CD4-positive, alpha-beta T cell (primary cell): Measurements from ENCODE around the gene SCUBE2. TPM values are rescaled to one million over a fixed set of nuclear protein-coding genes. Genes with fewer than 3 reads are reported as not detected.

Experiments
- ATAC-seq: fragments of 200-7000 bp; cut with Tn5 transposase; one replicate; pipeline ENCODE4 v1.10.0; 2022; ENCODE audit warnings: mild to moderate bottlenecking; ENCODE audit not compliant: poor library complexity
- CTCF ChIA-PET: fragments of 350-600 bp; sonication (Branson Sonifier 250); formaldehyde crosslinking; loops from one replicate; lab custom pipeline; 2021; ENCODE audit warnings: antibody characterized with exemption, inconsistent platforms; lab: Charles Lee
- POLR2A ChIA-PET: fragments of 350-600 bp; sonication (Branson Sonifier 250); formaldehyde crosslinking; loops from one replicate; lab custom pipeline; 2021; ENCODE audit warnings: antibody characterized with exemption, inconsistent platforms; lab: Charles Lee
- DNase-seq, 14 experiments: peaks; one replicate each; pipeline ENCODE4 v3.0.0-alpha.2; 2013 to 2020; ENCODE audit warnings: mixed read lengths in 2 of 14
- H3K27ac ChIP-seq, 2 donors: one replicate each; pipeline versions ENCODE4 v1.5.1 to v1.7.0; 2013; ENCODE audit warnings: low read length in 2 of 2, low read depth in 1 of 2, mild to moderate bottlenecking in 1 of 2
- H3K27me3 ChIP-seq, 2 experiments: 1 replicate in 1 of 2; 2 replicates in 1 of 2; pipeline versions ENCODE4 v1.6.1 to v1.7.0; 2013; ENCODE audit warnings: low read length in 2 of 2, control low read depth in 1 of 2, mild to moderate bottlenecking in 1 of 2, moderate library complexity in 1 of 2; ENCODE audit not compliant: insufficient read depth in 2 of 2, control insufficient read depth in 1 of 2
- H3K36me3 ChIP-seq: one replicate; pipeline ENCODE4 v1.6.1; 2013; ENCODE audit warnings: low read length, control low read depth; ENCODE audit not compliant: insufficient read depth
- H3K4me1 ChIP-seq: one replicate; pipeline ENCODE4 v1.6.1; 2013; ENCODE audit warnings: low read length, control low read depth; ENCODE audit not compliant: insufficient read depth
- H3K4me3 ChIP-seq: one replicate; pipeline ENCODE4 v1.5.1; 2013; ENCODE audit warnings: mild to moderate bottlenecking, low read length, moderate library complexity
- H3K9me3 ChIP-seq, 2 experiments: 1 replicate in 1 of 2; 2 replicates in 1 of 2; pipeline versions ENCODE4 v1.6.1 to v1.7.0; 2013; ENCODE audit warnings: low read length in 2 of 2, mild to moderate bottlenecking in 2 of 2, control low read depth in 1 of 2, moderate library complexity in 1 of 2; ENCODE audit not compliant: control insufficient read depth in 1 of 2, insufficient read depth in 1 of 2
- H3K27ac Mint-ChIP-seq: one replicate; pipeline ENCODE4 v1.8.0; 2020; ENCODE audit warnings: mixed read lengths
- H3K27me3 Mint-ChIP-seq: one replicate; pipeline ENCODE4 v1.8.0; 2021; ENCODE audit warnings: mixed read lengths
- H3K36me3 Mint-ChIP-seq: one replicate; pipeline ENCODE4 v1.8.0; 2021; ENCODE audit warnings: low read depth, mixed read lengths
- H3K4me1 Mint-ChIP-seq: one replicate; pipeline ENCODE4 v1.8.0; 2021; ENCODE audit warnings: low read depth, mixed read lengths
- H3K4me3 Mint-ChIP-seq: one replicate; pipeline ENCODE4 v1.8.0; 2020; ENCODE audit warnings: mild to moderate bottlenecking, mixed read lengths
- H3K9me3 Mint-ChIP-seq: one replicate; pipeline ENCODE4 v1.8.0; 2020; ENCODE audit warnings: mixed read lengths
- CTCF ChIP-seq: fragments of 200-600 bp; IDR thresholded peaks from one replicate; pipeline ENCODE4 v1.8.0; 2022; ENCODE audit warnings: antibody characterized with exemption, mild to moderate bottlenecking
- intact Hi-C, 2 experiments: fragments of 100-400 bp; cut with DNase I in 1 of 2; cut with micrococcal nuclease in 1 of 2; formaldehyde crosslinking; loops; one replicate each; pipeline versions ENCODE4 v1.15.1 to v1.9.0; 2023 to 2025; cut with DNase I, micrococcal nuclease
- total RNA-seq, 174 experiments: library from RNA in 2 of 174; stranded (reverse) in 2 of 174; gene quantifications; one replicate each; pipeline ENCODE4 v1.2.3 and lab custom pipeline; 2021 to 2026

Gene SCUBE2
- total RNA-seq, 2 experiments from 2014 or later: 0.17 TPM; not detected in 1

GRCh38 chr11:9130297-9130696, 38.9 kb upstream of the SCUBE2 start:
- no peaks in the 10 kb centered on the region for H3K36me3 ChIP-seq
- no peaks in the 10 kb centered on the region for H3K4me1 Mint-ChIP-seq
- no peaks in the 10 kb centered on the region for H3K9me3 Mint-ChIP-seq
- no peaks in the 10 kb centered on the region for H3K27me3 ChIP-seq
- DNase-seq (no peak), ATAC-seq (no peak)
- TF ChIP-seq CTCF: no peak
- no peaks in the 10 kb centered on the region for H3K36me3 Mint-ChIP-seq
- H3K4me1 ChIP-seq: no peaks in the 10 kb centered on the region
- H3K27ac Mint-ChIP-seq: no peak overlapping the region
- no peak overlapping the region for H3K4me3 Mint-ChIP-seq
- H3K9me3 ChIP-seq: no peaks in the 10 kb centered on the region
- intact Hi-C loops: loop anchor here in 1 of 2 experiments (10.0 kb wide), 1 partner anchor 905 kb away; no protein-coding TSS in a partner anchor
- H3K27ac ChIP-seq: no peak overlapping the region
- H3K27me3 Mint-ChIP-seq: no peaks in the 10 kb centered on the region
- ChIA-PET CTCF (interaction anchor here (2.3 kb wide), 1 partner anchor 8 kb away, joined by 8 read pairs; no protein-coding TSS in a partner anchor), POLR2A (no interaction called here)
- H3K4me3 ChIP-seq: no peak overlapping the region

DNA sequence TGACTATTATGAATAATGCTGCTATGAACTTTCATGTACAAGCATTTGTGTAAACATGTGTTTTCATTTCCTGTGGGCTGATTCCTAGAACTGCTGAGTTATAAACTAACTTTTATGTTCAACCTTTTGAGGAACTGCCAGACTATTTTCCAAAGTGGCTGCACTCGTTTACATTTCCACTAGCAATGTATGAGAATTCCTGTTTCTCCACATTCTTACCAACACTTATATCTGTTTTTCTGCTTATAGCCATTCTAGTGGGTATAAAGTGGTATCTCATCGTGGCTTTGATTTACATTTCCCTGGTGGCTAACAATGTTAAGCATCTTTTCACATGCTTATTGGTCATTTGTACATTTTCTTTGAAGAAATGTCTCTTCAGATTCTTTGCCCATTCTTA, 35.2 kb upstream of the SCUBE2 start:
- no peak for TF ChIP-seq CTCF
- intact Hi-C loops: no loop called here
- DNase-seq (no peak), ATAC-seq (no peak)
- ChIA-PET CTCF (no interaction called here), POLR2A (no interaction called here)
- Mint-ChIP-seq H3K4me1 (no peaks in the 10 kb centered on the region), H3K4me3 (no peak overlapping the region), H3K27ac (no peak overlapping the region), H3K36me3 (no peaks in the 10 kb centered on the region), H3K9me3 (no peaks in the 10 kb centered on the region), H3K27me3 (no peaks in the 10 kb centered on the region)
- H3K36me3 ChIP-seq: no peaks in the 10 kb centered on the region
- no peaks in the 10 kb centered on the region for H3K27me3 ChIP-seq
- H3K27ac ChIP-seq: no peak overlapping the region
- no peaks in the 10 kb centered on the region for H3K9me3 ChIP-seq
- no peak overlapping the region for H3K4me3 ChIP-seq
- no peaks in the 10 kb centered on the region for H3K4me1 ChIP-seq

- Mint-ChIP-seq H3K4me1 (no peaks in the 10 kb centered on the region), H3K27me3 (no peaks in the 10 kb centered on the region), H3K36me3 (no peaks in the 10 kb centered on the region), H3K27ac (no peak overlapping the region), H3K4me3 (no peak overlapping the region), H3K9me3 (no peaks in the 10 kb centered on the region)
- ChIA-PET POLR2A (no interaction called here), CTCF (no interaction called here)
- no peaks in the 10 kb centered on the region for H3K27me3 ChIP-seq
- no peaks in the 10 kb centered on the region for H3K36me3 ChIP-seq
- H3K27ac ChIP-seq: no peak overlapping the region
- intact Hi-C loops: loop anchor here in 1 of 2 experiments (2.0 kb wide), 1 partner anchor 53 kb away; no protein-coding TSS in a partner anchor
- no peaks in the 10 kb centered on the region for H3K9me3 ChIP-seq
- H3K4me3 ChIP-seq: no peak overlapping the region
- H3K4me1 ChIP-seq: no peaks in the 10 kb centered on the region
- DNase-seq (no peak), ATAC-seq (no peak)
- TF ChIP-seq CTCF: no peak
These were observed 33.9 kb upstream of the SCUBE2 start for GRCh38 chr11:9125185-9125886.
